ENCODE measurements around the gene PLA2G2A. TPM values are rescaled to one million over a fixed set of nuclear protein-coding genes. Genes with fewer than 3 reads are reported as not detected.
A peak's percentile ranks its signal among the peaks of the same experiment; 100 is the strongest.

PLA2G2A gene
- total and polyA plus RNA-seq, 11 donors = 2.8 to 539 (median 26.5) TPM

DNA sequence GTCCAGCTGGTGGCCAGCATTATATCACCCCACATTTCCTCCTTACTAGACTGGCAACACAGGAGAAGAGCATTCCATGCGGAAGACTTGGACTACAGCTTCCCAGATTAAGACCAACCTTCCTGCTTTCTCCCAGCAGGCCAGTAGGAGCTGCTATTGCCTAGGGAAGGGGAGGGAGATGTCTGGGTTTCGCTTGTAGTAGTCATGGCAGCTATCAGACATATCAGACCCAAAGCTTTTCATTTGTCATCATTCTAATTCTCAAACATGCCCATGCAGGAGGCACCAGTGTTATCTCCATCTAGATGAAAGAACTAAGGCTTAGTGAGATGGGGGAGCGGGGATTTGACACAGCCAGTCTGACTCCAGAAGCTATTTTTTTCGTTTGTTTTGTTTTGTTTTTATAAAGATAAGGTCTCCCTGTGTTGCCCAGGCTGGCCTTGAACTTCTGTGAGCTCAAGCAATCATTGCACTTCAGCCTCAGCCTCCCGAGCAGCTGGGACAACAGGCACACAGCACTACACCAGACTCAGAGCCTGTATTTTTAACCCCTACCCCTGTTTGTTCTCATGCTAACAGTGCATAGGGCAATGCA, 4.5 kb downstream of the PLA2G2A start:
- Histone ChIP-seq H3K4me1 (peaks cover 0 to 18% (median 10%) of the 10 kb centered on the region in 12 donors), H3K4me3 (peak overlapping the region in 1 of 12 donors; percentile 26), H3K36me3 (no peaks in the 10 kb centered on the region), H3K27ac (peak overlapping the region in 3 of 12 donors; percentile 1 to 24 (median 16)), H3K9me3 (no peaks in the 10 kb centered on the region), H3K27me3 (no peaks in the 10 kb centered on the region)
- peak in 4 of 5 donors; percentile 55 to 58 (median 56) for DNase-seq
- WGBS, 4 donors = 7 to 15% (median 12%) methylated on average over 5 of the region's 5 CpGs
- peak; percentile 79 to 85 (median 84) for ATAC-seq
- TF ChIP-seq, protein P1, sequence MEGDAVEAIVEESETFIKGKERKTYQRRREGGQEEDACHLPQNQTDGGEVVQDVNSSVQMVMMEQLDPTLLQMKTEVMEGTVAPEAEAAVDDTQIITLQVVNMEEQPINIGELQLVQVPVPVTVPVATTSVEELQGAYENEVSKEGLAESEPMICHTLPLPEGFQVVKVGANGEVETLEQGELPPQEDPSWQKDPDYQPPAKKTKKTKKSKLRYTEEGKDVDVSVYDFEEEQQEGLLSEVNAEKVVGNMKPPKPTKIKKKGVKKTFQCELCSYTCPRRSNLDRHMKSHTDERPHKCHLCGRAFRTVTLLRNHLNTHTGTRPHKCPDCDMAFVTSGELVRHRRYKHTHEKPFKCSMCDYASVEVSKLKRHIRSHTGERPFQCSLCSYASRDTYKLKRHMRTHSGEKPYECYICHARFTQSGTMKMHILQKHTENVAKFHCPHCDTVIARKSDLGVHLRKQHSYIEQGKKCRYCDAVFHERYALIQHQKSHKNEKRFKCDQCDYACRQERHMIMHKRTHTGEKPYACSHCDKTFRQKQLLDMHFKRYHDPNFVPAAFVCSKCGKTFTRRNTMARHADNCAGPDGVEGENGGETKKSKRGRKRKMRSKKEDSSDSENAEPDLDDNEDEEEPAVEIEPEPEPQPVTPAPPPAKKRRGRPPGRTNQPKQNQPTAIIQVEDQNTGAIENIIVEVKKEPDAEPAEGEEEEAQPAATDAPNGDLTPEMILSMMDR (IDR thresholded peaks at IDR 0.05) = peak; percentile 58 to 87 (median 82)
- TF ChIP-seq POLR2A (IDR thresholded peaks at IDR 0.05) = no peak
- intact Hi-C loops (cut with DNase I) = loop anchor here in 8 of 10 donors (1.0 to 10.0 kb wide), 12 partner anchors 102 to 222 kb away; no protein-coding TSS in a partner anchor

DNA sequence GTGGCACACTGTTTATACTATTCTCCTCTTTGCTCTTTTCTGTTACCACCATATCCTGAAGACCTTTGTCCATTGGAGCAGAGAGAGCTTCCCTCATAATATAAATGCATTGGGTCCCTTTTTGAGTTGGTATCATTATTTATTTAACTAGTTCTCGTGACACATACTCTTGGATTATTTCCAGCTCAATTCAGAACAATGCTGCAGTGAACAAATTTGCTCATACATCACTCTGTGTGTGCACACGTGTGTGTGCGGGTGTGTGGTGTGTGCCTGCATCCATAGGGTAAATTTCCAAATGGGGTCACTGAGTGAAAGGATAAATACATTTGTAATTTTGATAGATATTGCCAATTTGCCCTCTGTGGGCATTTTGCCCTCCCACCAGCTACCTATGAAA, 5.8 kb downstream of the PLA2G2A start:
- Histone ChIP-seq H3K27me3 (no peaks in the 10 kb centered on the region), H3K36me3 (no peaks in the 10 kb centered on the region), H3K27ac (no peak overlapping the region), H3K9me3 (no peaks in the 10 kb centered on the region), H3K4me1 (peaks cover 0 to 18% (median 10%) of the 10 kb centered on the region in 12 donors), H3K4me3 (no peak overlapping the region)
- ATAC-seq = no peak
- intact Hi-C loops (cut with DNase I) = loop anchor here in 6 of 10 donors (2.0 to 10.0 kb wide), 7 partner anchors 111 to 223 kb away; no protein-coding TSS in a partner anchor
- 57 to 62% (median 60%) methylated on average over 3 of the region's 3 CpGs for WGBS, 4 donors
- TF ChIP-seq, protein P1 (IDR thresholded peaks at IDR 0.05) = no peak
- TF ChIP-seq POLR2A (IDR thresholded peaks at IDR 0.05) = no peak
- no peak for DNase-seq

DNA sequence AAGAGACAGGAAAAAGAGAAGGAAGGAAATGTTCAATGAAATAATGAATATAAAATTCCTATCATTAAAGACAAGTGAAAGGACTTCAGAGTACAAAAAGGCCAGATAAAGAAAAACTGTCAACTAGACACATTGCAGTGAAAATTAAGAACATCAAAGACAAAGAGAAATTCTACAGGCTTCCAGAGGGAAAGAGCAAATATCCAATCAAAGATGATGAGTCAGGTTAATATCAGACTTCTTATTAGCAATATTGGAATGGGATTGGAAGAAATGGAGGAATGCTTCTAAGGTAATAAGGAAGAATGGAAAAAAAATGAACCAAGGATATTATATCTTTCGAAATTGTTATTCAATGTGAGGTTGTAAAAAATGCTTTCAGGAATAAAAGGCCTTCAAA, 7.8 kb downstream of the PLA2G2A start:
- no peak for ATAC-seq
- Histone ChIP-seq H3K36me3 (no peaks in the 10 kb centered on the region), H3K27me3 (no peaks in the 10 kb centered on the region), H3K27ac (no peak overlapping the region), H3K9me3 (no peaks in the 10 kb centered on the region), H3K4me3 (no peak overlapping the region), H3K4me1 (peaks cover 0 to 27% (median 11%) of the 10 kb centered on the region in 12 donors)
- intact Hi-C loops (cut with DNase I) = loop anchor here in 4 of 10 donors (5.0 to 10.0 kb wide), 4 partner anchors 113 to 183 kb away; no protein-coding TSS in a partner anchor
- DNase-seq = no peak
- TF ChIP-seq POLR2A (IDR thresholded peaks at IDR 0.05) = no peak
- TF ChIP-seq, protein P1 (IDR thresholded peaks at IDR 0.05) = no peak
- 83 to 95% (median 92%) methylated on average over 1 of the region's 1 CpG for WGBS, 4 donors

DNA sequence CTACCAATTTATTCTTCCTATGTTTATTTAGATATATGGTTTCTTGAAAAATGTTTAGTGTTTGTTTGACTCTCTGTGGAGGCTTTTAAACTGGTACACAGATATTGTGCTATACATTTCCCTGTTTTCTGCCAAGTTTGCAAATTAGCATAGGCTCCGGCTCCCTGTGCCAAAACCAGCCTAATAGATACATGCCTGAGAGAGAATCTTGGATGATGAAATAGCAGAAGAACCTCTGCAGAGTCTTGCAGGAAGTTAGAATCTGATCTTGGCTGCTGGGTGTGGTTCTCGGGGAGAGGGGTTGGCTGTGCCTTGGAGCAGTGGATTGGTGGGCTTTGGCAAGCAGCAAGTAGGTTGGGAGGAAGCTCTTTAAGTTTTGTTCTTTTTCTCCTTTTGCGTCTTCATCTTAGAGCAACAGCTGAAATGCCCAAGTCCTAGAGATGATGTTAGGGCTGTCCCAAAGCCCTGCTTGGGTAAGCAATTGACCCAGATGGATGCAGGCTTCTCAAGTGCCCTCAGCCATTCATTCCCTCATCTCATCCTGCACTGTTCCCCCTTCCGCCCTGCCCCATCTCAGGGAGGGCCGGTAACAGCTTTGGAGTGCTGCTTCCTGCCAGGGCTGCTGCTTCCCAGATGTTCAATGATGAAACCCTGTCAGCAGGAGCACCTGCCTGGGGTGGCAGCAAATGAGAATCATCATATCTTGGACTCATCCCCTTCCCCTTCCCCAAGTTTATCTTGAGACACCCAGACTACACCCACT, 9.3 kb downstream of the PLA2G2A start:
- peak overlapping the region in 6 of 12 donors; percentile 10 to 85 (median 78) for H3K27ac ChIP-seq

More for the DNA sequence above, 9.3 kb downstream of the PLA2G2A start:
- H3K4me3 ChIP-seq = no peak overlapping the region
- WGBS, 4 donors = 60 to 66% (median 60%) methylated on average over 5 of the region's 5 CpGs
- DNase-seq (no peak), ATAC-seq (peak in 1 of 4 donors; percentile 13)
- peaks cover 0 to 2% (median 0%) of the 10 kb centered on the region in 12 donors for H3K9me3 ChIP-seq
- H3K4me1 ChIP-seq = peaks cover 0 to 21% (median 3%) of the 10 kb centered on the region in 12 donors
- intact Hi-C loops (cut with DNase I) = loop anchor here in 4 of 10 donors (5.0 to 10.0 kb wide), 4 partner anchors 115 to 185 kb away; no protein-coding TSS in a partner anchor
- H3K27me3 ChIP-seq = no peaks in the 10 kb centered on the region
- no peaks in the 10 kb centered on the region for H3K36me3 ChIP-seq
- no peak for TF ChIP-seq POLR2A (IDR thresholded peaks at IDR 0.05)
- TF ChIP-seq, protein P1 (IDR thresholded peaks at IDR 0.05) = no peak
